Measurements from ENCODE around the gene PIGP. TPM values are rescaled to one million over a fixed set of nuclear protein-coding genes. Genes with fewer than 3 reads are reported as not detected.

Gene PIGP
- total and polyA plus RNA-seq, 2 of the 8 experiments (the other 6 are each of a cell fraction or from before 2014, with no cell fraction given), result 11.3 to 18.0 TPM

DNA sequence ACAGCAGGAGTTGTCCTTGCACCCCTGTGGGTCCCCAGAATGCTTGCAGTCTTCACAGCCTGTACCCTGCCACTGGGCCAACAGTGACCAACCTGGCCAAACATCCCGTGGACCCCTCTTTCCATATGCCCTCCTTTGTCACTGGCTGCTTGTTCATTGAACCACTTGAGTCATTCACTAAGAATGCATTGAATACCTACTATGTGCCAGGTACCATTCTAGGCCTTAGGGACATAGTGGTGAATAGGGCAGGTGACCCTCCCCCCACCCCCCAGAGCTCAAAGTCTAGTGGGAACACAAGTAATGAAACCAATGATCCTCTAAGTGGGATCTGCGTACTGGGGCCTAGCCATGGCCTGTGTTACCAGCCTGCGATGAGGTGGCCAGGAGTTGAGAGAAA is 28.2 kb downstream of the PIGP start:
- FAIRE-seq (no peak), DNase-seq (ENCODE audit: low read depth in 1 of 2, low spot score in 2 of 2) (no peak)
- H3K9me3 ChIP-seq (ENCODE audit: insufficient read depth in 2 of 2, low read depth in 1 of 2, low read length in 1 of 2), result no peaks in the 10 kb centered on the region
- no peaks in the 10 kb centered on the region for H3K36me3 ChIP-seq (ENCODE audit: control insufficient read depth in 2 of 4, insufficient read depth in 4 of 4, low read length in 3 of 4)
- no peak overlapping the region for H3K4me3 ChIP-seq (ENCODE audit: extremely low read depth in 1 of 4, insufficient read depth in 2 of 4, low read depth in 3 of 4, low read length in 4 of 4)
- no peak overlapping the region for H3K14ac ChIP-seq (ENCODE audit: insufficient read length)
- H3K4ac ChIP-seq (replicated peaks; ENCODE audit: insufficient read length, low read depth, low read length), result no peak overlapping the region
- H3K27ac ChIP-seq (ENCODE audit: low read depth, low read length), result no peak overlapping the region
- H2AFZ ChIP-seq (ENCODE audit: low read length), result no peak overlapping the region
- POLR2A ChIA-PET (ENCODE audit: partially characterized antibody), result no interaction called here
- no peak for TF ChIP-seq CBX8 (IDR thresholded peaks at IDR 0.05; ENCODE audit: borderline replicate concordance, low read depth, low read length)
- TF ChIP-seq SAP30 (IDR thresholded peaks at IDR 0.05; ENCODE audit: insufficient read depth, insufficient replicate concordance, low read length), result no peak
- TF ChIP-seq TEAD4 (IDR thresholded peaks at IDR 0.05; ENCODE audit: low read depth, low read length), result no peak
- no peak for TF ChIP-seq GABPA (IDR thresholded peaks at IDR 0.05; ENCODE audit: borderline replicate concordance, insufficient read depth, low read length)
- no peak for TF ChIP-seq SP4 (IDR thresholded peaks at IDR 0.05; ENCODE audit: low read length)
- no peak for TF ChIP-seq YY1 (IDR thresholded peaks at IDR 0.05; ENCODE audit: low read depth, low read length)
- no peak for TF ChIP-seq EZH2 (IDR thresholded peaks at IDR 0.05; ENCODE audit: low read depth, low read length, severe bottlenecking)
- TF ChIP-seq HDAC2 (IDR thresholded peaks at IDR 0.05; ENCODE audit: borderline replicate concordance in 1 of 2, low read depth in 2 of 2, low read length in 2 of 2), result no peak
- no peak for TF ChIP-seq SIRT6 (IDR thresholded peaks at IDR 0.05; ENCODE audit: low read length)
- TF ChIP-seq POLR2A (IDR thresholded peaks at IDR 0.05; ENCODE audit: control extremely low read depth in 1 of 2, low read depth in 2 of 2, low read length in 2 of 2), result no peak
- TF ChIP-seq ASH2L (IDR thresholded peaks at IDR 0.05; ENCODE audit: low read length), result no peak
- no peak for TF ChIP-seq SRF (IDR thresholded peaks at IDR 0.05; ENCODE audit: low read depth, low read length)
- TF ChIP-seq POU5F1 (IDR thresholded peaks at IDR 0.05; ENCODE audit: low read depth, low read length), result no peak
- TF ChIP-seq SP1 (IDR thresholded peaks at IDR 0.05; ENCODE audit: low read depth, low read length), result no peak
- H3K4me2 ChIP-seq (ENCODE audit: insufficient read depth in 1 of 2, low read depth in 2 of 2, low read length in 2 of 2), result no peak overlapping the region
- no peak overlapping the region for H2BK20ac ChIP-seq (ENCODE audit: low read length)
- no peaks in the 10 kb centered on the region for H3K79me1 ChIP-seq (ENCODE audit: low read depth, low read length)
- H4K8ac ChIP-seq (ENCODE audit: extremely low read depth, insufficient read depth, low read length), result no peak overlapping the region
- H3K79me2 ChIP-seq (ENCODE audit: control insufficient read depth in 1 of 2, insufficient read depth in 2 of 2, low read length in 2 of 2), result no peaks in the 10 kb centered on the region
- no peak overlapping the region for H3K9ac ChIP-seq (replicated peaks in 1 of 4; ENCODE audit: extremely low read depth in 1 of 4, low read depth in 3 of 4, low read length in 3 of 4)
- no peak overlapping the region for H2BK120ac ChIP-seq (replicated peaks; ENCODE audit: low read depth, low read length)
- no peak overlapping the region for H2AK5ac ChIP-seq (ENCODE audit: low read depth, low read length)
- H3K27me3 ChIP-seq (replicated peaks in 1 of 4; ENCODE audit: control insufficient read depth in 3 of 4, extremely low read depth in 1 of 4, insufficient read depth in 3 of 4, low read length in 3 of 4), result peaks cover 0 to 66% (median 28%) of the 10 kb centered on the region in 4 experiments; a peak in 6 of 7 replicates
- H3K23ac ChIP-seq (ENCODE audit: insufficient read length), result no peak overlapping the region
- whole genome bisulfite sequencing, 2 experiments (ENCODE audit: extremely low coverage in 1 of 2, insufficient coverage in 1 of 2, insufficient read length in 1 of 2, insufficient replicate concordance in 2 of 2, low coverage in 1 of 2, low lambda C conversion rate in 2 of 2, missing lambda C conversion rate in 1 of 2), result 100% methylated on average over 3 of the region's 3 CpGs; no CpG with 5 or more reads in 1 of the 2 experiments
- no peak overlapping the region for H2BK15ac ChIP-seq (ENCODE audit: low read length)
- H3K23me2 ChIP-seq (ENCODE audit: low read depth, low read length), result no peaks in the 10 kb centered on the region
- H2BK5ac ChIP-seq (ENCODE audit: low read depth, low read length), result no peak overlapping the region
- H4K91ac ChIP-seq (replicated peaks; ENCODE audit: insufficient read length, low read length), result no peak overlapping the region
- peaks cover 0 to 2% of the 10 kb centered on the region in 2 experiments for H4K20me1 ChIP-seq (replicated peaks in 1 of 2; ENCODE audit: control insufficient read depth in 1 of 2, insufficient read depth in 2 of 2, low read length in 2 of 2)
- no peak overlapping the region for H3K56ac ChIP-seq (replicated peaks; ENCODE audit: insufficient read length, low read depth, low read length)
- peaks cover 0 to 10% (median 5%) of the 10 kb centered on the region in 4 experiments; a peak in 5 of 7 replicates for H3K4me1 ChIP-seq (replicated peaks in 1 of 4; ENCODE audit: control insufficient read depth in 3 of 4, insufficient read depth in 4 of 4, low read length in 3 of 4)
- CTCF ChIA-PET (ENCODE audit: partially characterized antibody), result interaction anchor here (0.6 kb wide), 2 partner anchors 115 to 1174 kb away, joined by 3 read pairs; no protein-coding TSS in a partner anchor
- H4K5ac ChIP-seq (ENCODE audit: insufficient read length, low read depth, low read length), result no peak overlapping the region
- H2BK12ac ChIP-seq (ENCODE audit: low read depth, low read length), result no peak overlapping the region
- no peak overlapping the region for H3K18ac ChIP-seq (ENCODE audit: extremely low read depth, low read length)

Measured in H1 (cell line).